Islet precursor cell (in vitro differentiated cells): Measurements from ENCODE around the gene CYP3A5.

Experiments used
- DNase-seq: peaks from one replicate; pipeline ENCODE4 v3.0.0-alpha.2; 2018

The CYP3A5 gene

DNA sequence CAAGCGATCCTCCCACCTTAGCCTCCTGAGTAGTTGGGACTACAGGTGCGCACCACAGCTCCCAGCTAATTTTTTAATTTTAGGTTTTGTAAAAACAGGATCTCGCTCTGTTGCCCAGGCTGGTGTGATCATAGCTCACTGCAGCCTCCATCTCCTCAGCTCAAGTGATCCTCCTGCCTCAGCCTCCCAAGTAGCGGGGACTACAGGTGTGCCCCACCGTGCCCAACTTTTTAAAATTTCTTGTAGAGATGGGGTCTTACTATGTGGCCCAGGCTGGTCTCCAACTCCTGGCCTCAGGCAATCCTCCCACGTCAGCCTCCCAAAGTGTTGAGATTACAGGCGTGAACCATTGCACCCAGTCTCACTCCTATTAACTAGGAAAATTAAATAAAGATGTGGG, 74.3 kb downstream of the CYP3A5 start:
- DNase-seq: no peak

GRCh38 chr7:99601656-99602310, 78.0 kb downstream of the CYP3A5 start:
- no peak for DNase-seq

DNA sequence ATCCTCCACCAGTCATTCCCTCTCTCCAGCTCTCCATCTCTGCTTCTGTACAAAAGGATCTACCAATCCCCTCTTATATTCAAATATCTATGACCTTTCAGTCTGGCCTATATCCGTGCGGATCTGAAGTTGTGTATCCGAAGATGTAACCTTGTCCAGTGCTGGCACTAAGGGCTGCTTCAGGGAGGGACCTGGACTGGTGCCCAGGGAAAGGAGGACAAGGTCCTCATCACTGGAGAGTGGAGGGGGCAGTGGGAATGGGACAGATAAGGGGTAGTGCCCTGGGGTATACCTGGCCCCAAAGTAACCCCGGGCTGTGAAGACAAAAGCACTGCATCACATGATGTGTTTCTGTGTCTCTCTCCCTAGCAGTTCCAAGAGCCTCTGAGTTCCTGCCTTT, 80.0 kb downstream of the CYP3A5 start:
- DNase-seq: no peak
